Measurements from ENCODE around the gene RNASET2. TPM values are rescaled to one million over a fixed set of nuclear protein-coding genes. Genes with fewer than 3 reads are reported as not detected.

Gene RNASET2
- total RNA-seq, 1 donor from 2014 or later: 15.3 TPM

GRCh38 chr6:166988674-166989201 lies 32.4 kb upstream of the RNASET2 start:
- H3K9me3 Mint-ChIP-seq: peaks cover 3% of the 10 kb centered on the region
- DNase-seq (ENCODE audit: low read depth, low spot score): no peak
- H3K4me3 Mint-ChIP-seq: no peak overlapping the region
- peaks cover 19% of the 10 kb centered on the region for H3K4me1 Mint-ChIP-seq
- TF ChIP-seq CTCF (conservative IDR thresholded peaks at IDR 0.05): no peak
- H3K27ac Mint-ChIP-seq (ENCODE audit: unreplicated experiment): no peak overlapping the region
- H3K36me3 Mint-ChIP-seq (ENCODE audit: low read depth): peaks cover 21% of the 10 kb centered on the region
- no peaks in the 10 kb centered on the region for H3K27me3 Mint-ChIP-seq (ENCODE audit: low read depth)

GRCh38 chr6:166987930-166988329 lies 31.6 kb upstream of the RNASET2 start:
- H3K9me3 Mint-ChIP-seq: no peaks in the 10 kb centered on the region
- H3K27ac Mint-ChIP-seq (ENCODE audit: unreplicated experiment): no peak overlapping the region
- H3K4me3 Mint-ChIP-seq: no peak overlapping the region
- TF ChIP-seq CTCF (conservative IDR thresholded peaks at IDR 0.05): no peak
- no peak for DNase-seq (ENCODE audit: low read depth, low spot score)
- no peaks in the 10 kb centered on the region for H3K27me3 Mint-ChIP-seq (ENCODE audit: low read depth)
- H3K36me3 Mint-ChIP-seq (ENCODE audit: low read depth): peaks cover 19% of the 10 kb centered on the region
- peaks cover 19% of the 10 kb centered on the region for H3K4me1 Mint-ChIP-seq

GRCh38 chr6:166987448-166987847 lies 31.1 kb upstream of the RNASET2 start:
- peaks cover 23% of the 10 kb centered on the region for H3K36me3 Mint-ChIP-seq (ENCODE audit: low read depth)
- H3K27ac Mint-ChIP-seq (ENCODE audit: unreplicated experiment): no peak overlapping the region
- no peak overlapping the region for H3K4me3 Mint-ChIP-seq
- H3K4me1 Mint-ChIP-seq: peaks cover 19% of the 10 kb centered on the region
- peaks cover 3% of the 10 kb centered on the region for H3K9me3 Mint-ChIP-seq
- DNase-seq (ENCODE audit: low read depth, low spot score): no peak
- no peak for TF ChIP-seq CTCF (conservative IDR thresholded peaks at IDR 0.05)
- no peaks in the 10 kb centered on the region for H3K27me3 Mint-ChIP-seq (ENCODE audit: low read depth)

DNA sequence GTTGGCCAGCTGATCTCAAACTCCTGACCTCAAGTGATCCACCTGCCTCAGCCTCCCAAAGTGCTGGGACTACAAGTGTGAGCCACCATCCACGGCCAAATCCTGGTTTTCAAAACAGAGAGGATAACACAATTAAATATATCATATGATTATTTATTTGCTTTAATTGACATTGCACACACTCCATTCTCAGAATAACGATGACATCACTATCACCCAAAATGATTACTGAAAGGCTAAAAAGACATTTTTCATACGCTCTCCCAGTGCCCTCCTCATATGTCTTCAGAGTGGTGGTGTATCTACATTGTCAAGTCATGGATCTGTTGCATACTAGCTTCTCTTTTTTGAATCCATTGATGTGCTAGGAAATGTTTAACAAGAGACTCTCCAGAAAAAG lies 24.4 kb upstream of the RNASET2 start:
- no peaks in the 10 kb centered on the region for H3K4me1 Mint-ChIP-seq
- H3K36me3 Mint-ChIP-seq (ENCODE audit: low read depth): peaks cover 29% of the 10 kb centered on the region
- no peak overlapping the region for H3K27ac Mint-ChIP-seq (ENCODE audit: unreplicated experiment)
- DNase-seq (ENCODE audit: low read depth, low spot score): no peak
- no peak for TF ChIP-seq CTCF (conservative IDR thresholded peaks at IDR 0.05)
- no peak overlapping the region for H3K4me3 Mint-ChIP-seq
- no peaks in the 10 kb centered on the region for H3K27me3 Mint-ChIP-seq (ENCODE audit: low read depth)
- peaks cover 5% of the 10 kb centered on the region for H3K9me3 Mint-ChIP-seq

DNA sequence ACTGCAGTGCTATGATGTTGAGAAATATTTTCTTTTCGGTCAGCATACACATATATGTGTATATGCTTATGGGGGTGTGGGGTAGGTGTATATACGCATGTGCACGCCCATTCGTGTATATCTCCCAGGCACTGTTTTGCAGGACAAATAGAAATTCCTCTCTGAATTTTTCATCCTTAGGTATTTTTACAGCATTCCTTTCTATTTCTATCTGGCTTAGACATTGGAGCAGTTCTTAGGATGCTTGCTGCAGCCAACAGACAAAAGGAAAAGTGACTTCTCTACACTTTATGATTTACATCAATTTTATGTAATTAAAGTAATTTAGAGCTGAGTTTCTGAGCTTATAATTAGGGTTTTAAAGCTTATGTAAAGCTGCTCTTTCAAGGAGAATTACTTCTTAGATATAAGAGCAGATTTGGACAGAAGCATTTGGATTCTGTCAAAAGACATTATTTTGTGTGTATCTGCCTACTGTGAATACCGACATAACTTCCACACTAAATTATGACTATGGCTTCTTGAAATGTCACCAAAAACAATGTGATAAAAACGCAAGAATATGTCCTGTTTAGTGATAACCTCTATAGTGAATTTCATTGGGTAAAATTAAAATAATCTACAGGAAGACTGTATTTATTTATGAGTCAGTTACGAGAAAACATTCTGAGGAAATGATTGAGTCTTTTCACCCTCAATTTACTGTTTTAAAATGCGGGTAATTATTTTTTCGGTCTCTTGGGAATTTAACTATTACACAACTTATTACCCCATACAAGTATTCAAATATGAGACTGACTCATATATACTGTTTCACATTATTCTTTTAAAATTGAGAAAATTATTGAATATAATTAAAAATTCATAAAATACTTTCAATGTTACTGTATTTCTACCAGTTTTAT lies 21.5 kb upstream of the RNASET2 start:
- no peak for TF ChIP-seq CTCF (conservative IDR thresholded peaks at IDR 0.05)
- Mint-ChIP-seq H3K9me3 (peaks cover 5% of the 10 kb centered on the region), H3K36me3 (ENCODE audit: low read depth) (peaks cover 26% of the 10 kb centered on the region), H3K27me3 (ENCODE audit: low read depth) (no peaks in the 10 kb centered on the region), H3K4me1 (no peaks in the 10 kb centered on the region), H3K4me3 (no peak overlapping the region), H3K27ac (ENCODE audit: unreplicated experiment) (no peak overlapping the region)
- DNase-seq (ENCODE audit: low read depth, low spot score): no peak
